Cardiac fibroblast (primary cell): Measurements from ENCODE around the gene NHSL2.

Experiments
- DNase-seq, 2 donors: peaks; one replicate each; pipeline versions ENCODE4 v3.0.0 to v3.0.0-alpha.2; 2010; ENCODE audit warnings: low read depth in 2 of 2
- H3K4me3 ChIP-seq, 2 donors: replicated peaks in 1 of 2; 1 replicate in 1 of 2; 2 replicates in 1 of 2; pipeline ENCODE4 v1.5.1; 2011; ENCODE audit warnings: low read depth in 2 of 2, low read length in 2 of 2, mild to moderate bottlenecking in 2 of 2, moderate library complexity in 1 of 2
- TF ChIP-seq, protein P1 (sequence below): IDR thresholded peaks from one replicate; pipeline ENCODE4 v1.5.1; 2011; ENCODE audit warnings: low read depth, mild to moderate bottlenecking, low read length, inconsistent platforms

NHSL2 gene

DNA sequence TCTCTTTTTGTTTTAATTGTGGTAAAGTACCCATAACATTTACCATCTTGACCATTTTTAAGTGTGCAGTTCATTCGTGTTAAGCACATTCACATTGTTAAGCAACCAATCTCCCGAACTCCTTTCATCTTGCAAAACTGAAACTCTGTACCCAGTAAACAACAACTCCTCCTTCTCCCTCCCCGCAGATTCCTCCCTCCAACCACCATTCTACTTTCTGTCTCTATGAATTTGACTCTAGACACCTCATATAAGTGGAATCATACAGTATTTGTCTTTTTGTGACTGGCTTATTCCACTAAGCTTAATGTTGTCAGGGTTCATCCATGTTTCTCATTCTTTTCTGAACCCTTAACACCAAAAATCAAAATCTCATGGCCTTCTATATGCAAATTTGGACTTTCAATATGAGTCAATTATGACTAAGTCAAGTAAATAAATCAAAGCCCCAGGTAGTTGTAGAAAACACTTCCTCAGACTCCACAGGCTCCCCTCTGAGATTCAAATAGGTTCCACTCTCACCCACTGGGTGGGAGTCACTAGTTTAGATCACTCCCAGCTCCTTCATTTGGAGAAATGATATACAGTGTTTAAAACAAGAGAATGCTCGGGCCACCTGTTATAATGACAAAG lies 230.8 kb downstream of the NHSL2 start:
- no peak overlapping the region for H3K4me3 ChIP-seq
- TF ChIP-seq, protein P1, sequence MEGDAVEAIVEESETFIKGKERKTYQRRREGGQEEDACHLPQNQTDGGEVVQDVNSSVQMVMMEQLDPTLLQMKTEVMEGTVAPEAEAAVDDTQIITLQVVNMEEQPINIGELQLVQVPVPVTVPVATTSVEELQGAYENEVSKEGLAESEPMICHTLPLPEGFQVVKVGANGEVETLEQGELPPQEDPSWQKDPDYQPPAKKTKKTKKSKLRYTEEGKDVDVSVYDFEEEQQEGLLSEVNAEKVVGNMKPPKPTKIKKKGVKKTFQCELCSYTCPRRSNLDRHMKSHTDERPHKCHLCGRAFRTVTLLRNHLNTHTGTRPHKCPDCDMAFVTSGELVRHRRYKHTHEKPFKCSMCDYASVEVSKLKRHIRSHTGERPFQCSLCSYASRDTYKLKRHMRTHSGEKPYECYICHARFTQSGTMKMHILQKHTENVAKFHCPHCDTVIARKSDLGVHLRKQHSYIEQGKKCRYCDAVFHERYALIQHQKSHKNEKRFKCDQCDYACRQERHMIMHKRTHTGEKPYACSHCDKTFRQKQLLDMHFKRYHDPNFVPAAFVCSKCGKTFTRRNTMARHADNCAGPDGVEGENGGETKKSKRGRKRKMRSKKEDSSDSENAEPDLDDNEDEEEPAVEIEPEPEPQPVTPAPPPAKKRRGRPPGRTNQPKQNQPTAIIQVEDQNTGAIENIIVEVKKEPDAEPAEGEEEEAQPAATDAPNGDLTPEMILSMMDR: no peak
- no peak for DNase-seq

DNA sequence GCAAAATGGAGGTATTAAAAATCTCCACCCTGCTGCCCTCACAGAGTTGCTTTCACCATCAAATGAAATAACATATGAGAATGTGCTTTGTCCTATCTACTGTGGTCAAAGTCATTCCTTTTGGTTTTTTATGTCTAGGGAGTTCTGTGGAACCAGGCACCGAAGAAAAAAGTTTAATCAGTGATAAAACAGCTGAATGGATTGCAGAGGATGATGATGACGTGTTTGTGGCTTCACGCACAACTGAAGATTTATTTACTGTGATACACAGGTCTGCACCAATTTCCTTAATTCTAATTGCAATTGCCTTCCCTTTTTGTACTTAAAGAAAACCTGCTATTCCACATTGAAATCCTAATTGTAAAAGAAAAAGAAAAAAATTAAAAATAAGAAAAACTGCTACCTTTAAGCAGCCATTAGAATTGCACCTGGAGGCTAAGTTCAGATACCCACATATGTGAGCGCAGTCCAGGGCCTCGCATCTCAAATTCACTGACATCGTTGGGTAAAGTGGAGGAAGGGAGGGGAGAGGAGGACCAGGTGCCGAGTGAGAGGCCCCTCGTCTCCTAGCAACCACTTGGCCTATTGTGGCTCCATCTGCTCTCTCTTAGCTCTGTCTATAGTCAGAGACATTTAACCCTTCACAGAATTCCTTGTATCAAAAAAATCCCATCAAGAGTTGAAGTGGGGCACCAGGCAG lies 231.6 kb downstream of the NHSL2 start:
- no peak for DNase-seq
- TF ChIP-seq, protein P1: no peak
- no peak overlapping the region for H3K4me3 ChIP-seq

DNA sequence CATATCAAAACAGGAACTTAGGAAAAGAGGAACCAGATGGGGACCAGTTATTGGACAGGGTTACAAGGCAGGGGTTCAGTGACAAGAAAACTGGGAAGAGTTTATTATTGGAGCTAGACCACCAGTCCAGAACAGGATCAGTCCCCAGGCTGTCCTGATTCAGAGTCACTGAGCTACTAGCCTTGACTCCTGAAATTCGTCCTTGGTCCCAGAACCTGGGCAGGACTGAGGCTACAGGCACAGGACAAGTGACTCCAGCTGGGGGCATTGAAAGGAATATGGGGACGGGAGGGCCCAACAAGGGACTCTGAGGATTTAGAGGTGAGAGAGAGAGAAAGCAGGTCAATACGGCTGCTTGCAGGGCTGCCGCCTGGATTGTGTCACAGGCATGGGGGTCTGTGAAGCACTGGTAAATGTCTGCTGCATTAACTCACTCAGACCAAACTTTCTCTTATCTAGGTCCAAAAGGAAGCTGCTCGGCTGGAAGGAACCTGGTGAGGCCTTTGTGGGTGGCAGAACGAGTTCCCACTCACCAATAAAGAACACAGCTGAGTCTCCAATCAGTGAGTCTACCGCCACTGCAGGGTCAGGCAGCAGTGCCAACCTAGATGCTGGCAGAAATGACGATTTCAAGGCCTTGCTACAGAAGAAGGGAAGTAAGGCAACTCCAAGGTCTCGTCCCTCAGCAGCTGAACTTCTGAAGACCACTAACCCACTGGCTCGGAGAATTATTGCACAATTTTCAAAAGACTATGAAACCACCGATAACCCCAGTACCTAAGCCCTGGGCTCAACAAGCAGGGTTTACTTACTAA lies 232.4 kb downstream of the NHSL2 start:
- no peak overlapping the region for H3K4me3 ChIP-seq
- TF ChIP-seq, protein P1: no peak
- no peak for DNase-seq

DNA sequence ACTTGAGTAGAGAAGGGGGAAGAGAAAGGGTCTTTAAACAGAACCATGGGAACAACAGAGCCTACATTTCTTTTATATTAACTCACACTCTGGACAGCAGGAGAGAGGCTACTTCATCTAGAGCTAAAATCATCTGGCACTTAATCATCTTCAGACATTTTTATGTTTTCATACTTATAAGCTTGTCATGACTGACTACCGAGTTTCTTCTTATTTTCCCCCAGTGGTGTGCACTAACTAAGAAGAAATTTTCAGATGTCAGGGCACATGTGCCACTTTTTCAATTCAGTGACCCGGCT lies 232.9 kb downstream of the NHSL2 start:
- no peak for DNase-seq
- TF ChIP-seq, protein P1: no peak
- no peak overlapping the region for H3K4me3 ChIP-seq

DNA sequence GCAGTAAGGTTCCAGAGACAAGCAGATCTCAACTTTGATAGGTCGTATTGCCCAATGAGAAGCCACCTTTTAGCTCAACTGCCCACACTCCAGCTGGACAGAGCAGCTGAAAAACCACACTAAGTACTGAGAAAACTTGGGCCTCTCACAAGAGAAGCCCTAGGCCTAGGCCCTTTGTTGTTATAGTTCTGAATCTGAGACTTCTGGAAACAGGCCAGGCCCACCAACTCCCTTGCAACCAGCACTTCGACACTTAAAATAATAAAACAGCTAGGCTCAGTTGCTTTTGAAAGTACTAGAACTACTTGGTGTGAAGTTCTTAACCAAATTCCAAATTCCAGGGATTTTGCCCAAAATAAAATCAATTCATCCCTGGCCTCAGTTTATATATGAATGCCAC lies 234.5 kb downstream of the NHSL2 start:
- TF ChIP-seq, protein P1: no peak
- no peak overlapping the region for H3K4me3 ChIP-seq
- DNase-seq: no peak

DNA sequence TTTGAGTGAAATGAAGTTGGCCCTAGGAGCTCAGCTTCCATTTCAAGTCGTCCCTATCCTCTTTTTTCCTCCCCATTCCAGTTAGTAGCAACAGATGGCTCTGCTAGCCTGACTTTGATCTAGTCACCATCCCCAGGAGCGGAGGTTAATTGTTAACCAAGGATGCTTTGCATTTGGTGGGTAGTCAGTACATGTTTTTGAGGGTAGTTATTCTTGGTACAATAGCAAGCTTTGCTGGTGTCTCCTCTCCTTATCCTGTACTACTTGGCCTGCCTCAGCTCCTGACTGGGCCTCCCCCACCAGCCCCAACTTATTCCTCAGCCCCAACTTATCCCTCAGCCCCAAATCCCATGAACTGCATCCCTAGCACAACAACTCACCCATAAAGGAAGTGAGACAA lies 235.9 kb downstream of the NHSL2 start:
- no peak for DNase-seq
- no peak overlapping the region for H3K4me3 ChIP-seq
- TF ChIP-seq, protein P1: no peak
